NB4 (cell line): Measurements from ENCODE around the gene FAM83G.

Source experiments
- DNase-seq: peaks from one replicate; pipeline ENCODE4 v3.0.0; 2010; ENCODE audit warnings: low read depth
- H3K4me3 ChIP-seq: one replicate; pipeline ENCODE4 v1.5.1; 2011; ENCODE audit warnings: mild to moderate bottlenecking, low read depth, low read length, moderate library complexity
- CTCF ChIP-seq: IDR thresholded peaks from one replicate; pipeline ENCODE4 v1.5.1; 2012; ENCODE audit warnings: low read depth, low read length
- MAX ChIP-seq: IDR thresholded peaks from 2 replicates; pipeline ENCODE4 v1.6.1; 2011; ENCODE audit warnings: low read depth, low read length
- MYC ChIP-seq: IDR thresholded peaks from 2 replicates; pipeline ENCODE4 v1.6.1; 2011; ENCODE audit warnings: low read depth, low read length
- POLR2A ChIP-seq: IDR thresholded peaks from 2 replicates; pipeline ENCODE4 v1.6.1; 2011; ENCODE audit warnings: mild to moderate bottlenecking; ENCODE audit not compliant: insufficient read length; ENCODE audit errors: extremely low read depth

The FAM83G gene

GRCh38 chr17:18974407-18975149 is 30.0 kb downstream of the FAM83G start:
- no peak overlapping the region for H3K4me3 ChIP-seq
- no peak for DNase-seq
- no peak for TF ChIP-seq CTCF
- TF ChIP-seq POLR2A, result no peak
- TF ChIP-seq MYC, result no peak
- no peak for TF ChIP-seq MAX

GRCh38 chr17:18971801-18972200 is 32.8 kb downstream of the FAM83G start:
- TF ChIP-seq POLR2A (no peak), CTCF (no peak), MYC (no peak), MAX (no peak)
- DNase-seq, result no peak
- H3K4me3 ChIP-seq, result no peak overlapping the region

- no peak for DNase-seq
- no peak for TF ChIP-seq MAX
- no peak for TF ChIP-seq CTCF
- TF ChIP-seq MYC, result no peak
- TF ChIP-seq POLR2A, result no peak
- H3K4me3 ChIP-seq, result no peak overlapping the region
Measured at GRCh38 chr17:18970582-18971480, 33.7 kb downstream of the FAM83G start.

- no peak for TF ChIP-seq MYC
- TF ChIP-seq CTCF, result no peak
- TF ChIP-seq MAX, result no peak
- TF ChIP-seq POLR2A, result no peak
- DNase-seq, result peak; percentile 58
Measured at GRCh38 chr17:18968945-18969887, 35.3 kb downstream of the FAM83G start.

GRCh38 chr17:18968345-18968744 is 36.2 kb downstream of the FAM83G start:
- H3K4me3 ChIP-seq, result no peak overlapping the region
- no peak for TF ChIP-seq MYC
- no peak for TF ChIP-seq POLR2A
- no peak for TF ChIP-seq MAX
- TF ChIP-seq CTCF, result no peak
- DNase-seq, result peak; percentile 25

More at GRCh38 chr17:18968945-18969887, 35.3 kb downstream of the FAM83G start:
- no peak overlapping the region for H3K4me3 ChIP-seq
